Chondrocyte (in vitro differentiated cells): ENCODE results near the gene RASSF3. TPM values are rescaled to one million over a fixed set of nuclear protein-coding genes. Genes with fewer than 3 reads are reported as not detected.
A peak's percentile ranks its signal among the peaks of the same experiment; 100 is the strongest.
"Not testable (repeated sequence)": the region's sequence is repeated elsewhere in the genome, so short reads cannot be mapped to it uniquely, and the experiment has no call there.

Experiments used
- DNase-seq: peaks from one replicate; pipeline ENCODE4 v3.0.0; 2021; ENCODE audit warnings: mixed read lengths, low spot score
- H3K27ac Mint-ChIP-seq: one replicate; pipeline ENCODE4 v1.8.0; 2021; ENCODE audit warnings: mild to moderate bottlenecking, moderate library complexity, mixed read lengths; ENCODE audit not compliant: unreplicated experiment
- H3K27me3 Mint-ChIP-seq: 2 replicates; pipeline ENCODE4 v1.8.0; 2021; ENCODE audit warnings: low read depth, mixed read lengths
- H3K36me3 Mint-ChIP-seq: 2 replicates; pipeline ENCODE4 v1.8.0; 2021; ENCODE audit warnings: low read depth, mixed read lengths
- H3K4me1 Mint-ChIP-seq: 2 replicates; pipeline ENCODE4 v1.8.0; 2021; ENCODE audit warnings: low read depth, mild to moderate bottlenecking, mixed read lengths
- H3K4me3 Mint-ChIP-seq: one replicate; pipeline ENCODE4 v1.8.0; 2021; ENCODE audit warnings: mild to moderate bottlenecking, moderate library complexity, mixed read lengths; ENCODE audit not compliant: unreplicated experiment
- H3K9me3 Mint-ChIP-seq: 2 replicates; pipeline ENCODE4 v1.8.0; 2021; ENCODE audit warnings: low read depth, mixed read lengths
- total RNA-seq: library from RNA; stranded (reverse); gene quantifications from 3 replicates; pipeline ENCODE4 v1.2.1, GENCODE V29; 2021
- TF ChIP-seq, protein P1 (sequence below): fragments of 200-600 bp; sonication (generic); IDR thresholded peaks from 2 replicates; pipeline ENCODE4 v1.5.0; 2021; ENCODE audit warnings: antibody characterized with exemption, mild to moderate bottlenecking, moderate library complexity

Gene RASSF3
- total RNA-seq, 1 donor from 2014 or later, result 51.1 TPM

DNA sequence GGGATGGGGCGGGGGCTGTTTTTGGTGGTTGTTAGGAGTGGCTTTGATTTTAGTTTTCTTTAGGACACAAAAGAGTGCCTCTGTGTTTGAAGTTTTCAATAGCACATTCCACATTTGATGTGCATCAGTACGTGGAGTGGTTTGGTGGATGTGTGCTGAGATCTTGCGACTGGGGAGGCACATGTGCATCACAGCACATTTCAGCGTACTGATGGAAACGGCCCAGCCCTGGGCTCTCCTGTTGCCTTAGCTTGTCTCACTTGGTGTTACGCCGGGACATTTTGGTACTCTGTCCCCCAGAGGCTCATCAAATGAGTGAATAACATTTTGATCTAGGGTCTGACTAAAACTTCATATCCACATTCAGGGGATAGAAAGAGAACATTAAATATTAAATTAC lies 78.4 kb downstream of the RASSF3 start:
- Mint-ChIP-seq H3K9me3 (no peaks in the 10 kb centered on the region), H3K4me3 (no peak overlapping the region), H3K27ac (no peak overlapping the region), H3K27me3 (no peaks in the 10 kb centered on the region), H3K4me1 (peaks cover 21% of the 10 kb centered on the region), H3K36me3 (peaks cover 21% of the 10 kb centered on the region)
- TF ChIP-seq, protein P1, sequence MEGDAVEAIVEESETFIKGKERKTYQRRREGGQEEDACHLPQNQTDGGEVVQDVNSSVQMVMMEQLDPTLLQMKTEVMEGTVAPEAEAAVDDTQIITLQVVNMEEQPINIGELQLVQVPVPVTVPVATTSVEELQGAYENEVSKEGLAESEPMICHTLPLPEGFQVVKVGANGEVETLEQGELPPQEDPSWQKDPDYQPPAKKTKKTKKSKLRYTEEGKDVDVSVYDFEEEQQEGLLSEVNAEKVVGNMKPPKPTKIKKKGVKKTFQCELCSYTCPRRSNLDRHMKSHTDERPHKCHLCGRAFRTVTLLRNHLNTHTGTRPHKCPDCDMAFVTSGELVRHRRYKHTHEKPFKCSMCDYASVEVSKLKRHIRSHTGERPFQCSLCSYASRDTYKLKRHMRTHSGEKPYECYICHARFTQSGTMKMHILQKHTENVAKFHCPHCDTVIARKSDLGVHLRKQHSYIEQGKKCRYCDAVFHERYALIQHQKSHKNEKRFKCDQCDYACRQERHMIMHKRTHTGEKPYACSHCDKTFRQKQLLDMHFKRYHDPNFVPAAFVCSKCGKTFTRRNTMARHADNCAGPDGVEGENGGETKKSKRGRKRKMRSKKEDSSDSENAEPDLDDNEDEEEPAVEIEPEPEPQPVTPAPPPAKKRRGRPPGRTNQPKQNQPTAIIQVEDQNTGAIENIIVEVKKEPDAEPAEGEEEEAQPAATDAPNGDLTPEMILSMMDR, result no peak
- DNase-seq, result no peak

DNA sequence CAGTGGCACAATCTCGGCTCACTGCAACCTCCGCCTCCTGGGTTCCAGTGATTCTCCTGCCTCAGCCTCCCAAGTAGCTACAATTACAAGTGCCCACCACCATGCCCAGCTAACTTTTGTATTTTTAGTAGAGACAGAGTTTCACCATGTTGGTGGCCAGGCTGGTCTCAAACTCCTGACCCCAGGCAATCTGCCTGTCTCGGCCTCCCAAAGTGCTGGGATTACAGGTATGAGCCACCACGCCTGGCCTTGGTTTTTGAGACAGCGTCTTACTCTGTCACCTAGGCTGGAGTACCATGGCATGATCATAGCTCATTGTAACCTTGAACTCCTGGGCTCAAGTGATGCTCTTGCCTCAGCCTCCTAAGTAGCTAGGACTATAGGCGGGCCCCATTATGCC lies 79.9 kb downstream of the RASSF3 start:
- H3K9me3 Mint-ChIP-seq, H3K27ac Mint-ChIP-seq, H3K4me3 Mint-ChIP-seq, H3K27me3 Mint-ChIP-seq, DNase-seq: not testable (repeated sequence)
- peaks cover 24% of the 10 kb centered on the region for H3K4me1 Mint-ChIP-seq
- H3K36me3 Mint-ChIP-seq, result peaks cover 30% of the 10 kb centered on the region

DNA sequence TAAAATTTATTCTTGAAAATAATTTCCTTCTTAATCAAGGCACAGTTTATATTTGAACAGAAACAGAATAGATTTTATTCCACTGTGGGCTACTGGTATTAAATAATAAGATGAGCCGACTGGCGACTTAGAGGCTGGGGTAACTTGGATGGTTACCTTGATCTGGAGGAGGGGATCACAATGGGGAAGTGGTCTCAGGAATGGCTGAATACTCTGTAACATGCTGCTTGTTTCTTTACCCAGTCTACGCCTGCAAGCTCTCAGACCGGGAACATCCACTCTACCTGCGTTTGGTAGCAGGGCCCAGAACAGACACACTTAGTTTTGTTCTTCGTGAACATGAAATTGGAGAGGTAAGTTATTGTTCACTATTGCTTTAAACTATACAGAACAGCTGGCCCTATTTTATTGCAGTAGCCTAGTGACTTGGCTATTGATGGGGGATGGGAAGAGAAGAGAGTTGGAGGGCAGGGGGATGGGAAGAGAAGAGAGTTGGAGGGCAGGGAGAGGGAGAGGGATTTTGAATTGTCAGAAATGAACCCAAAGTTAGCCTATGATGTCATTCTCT lies 81.0 kb downstream of the RASSF3 start:
- no peaks in the 10 kb centered on the region for H3K9me3 Mint-ChIP-seq
- peaks cover 35% of the 10 kb centered on the region for H3K4me1 Mint-ChIP-seq
- no peak overlapping the region for H3K27ac Mint-ChIP-seq
- DNase-seq, result no peak
- H3K4me3 Mint-ChIP-seq, result no peak overlapping the region
- peaks cover 30% of the 10 kb centered on the region for H3K36me3 Mint-ChIP-seq
- H3K27me3 Mint-ChIP-seq, result no peaks in the 10 kb centered on the region
- TF ChIP-seq, protein P1, result no peak

GRCh38 chr12:64691795-64692583 lies 81.7 kb downstream of the RASSF3 start:
- TF ChIP-seq, protein P1, result no peak
- no peak for DNase-seq
- Mint-ChIP-seq H3K4me3 (no peak overlapping the region), H3K36me3 (peaks cover 28% of the 10 kb centered on the region), H3K27me3 (no peaks in the 10 kb centered on the region), H3K9me3 (no peaks in the 10 kb centered on the region), H3K4me1 (peaks cover 39% of the 10 kb centered on the region), H3K27ac (peak overlapping the region; percentile 55)

DNA sequence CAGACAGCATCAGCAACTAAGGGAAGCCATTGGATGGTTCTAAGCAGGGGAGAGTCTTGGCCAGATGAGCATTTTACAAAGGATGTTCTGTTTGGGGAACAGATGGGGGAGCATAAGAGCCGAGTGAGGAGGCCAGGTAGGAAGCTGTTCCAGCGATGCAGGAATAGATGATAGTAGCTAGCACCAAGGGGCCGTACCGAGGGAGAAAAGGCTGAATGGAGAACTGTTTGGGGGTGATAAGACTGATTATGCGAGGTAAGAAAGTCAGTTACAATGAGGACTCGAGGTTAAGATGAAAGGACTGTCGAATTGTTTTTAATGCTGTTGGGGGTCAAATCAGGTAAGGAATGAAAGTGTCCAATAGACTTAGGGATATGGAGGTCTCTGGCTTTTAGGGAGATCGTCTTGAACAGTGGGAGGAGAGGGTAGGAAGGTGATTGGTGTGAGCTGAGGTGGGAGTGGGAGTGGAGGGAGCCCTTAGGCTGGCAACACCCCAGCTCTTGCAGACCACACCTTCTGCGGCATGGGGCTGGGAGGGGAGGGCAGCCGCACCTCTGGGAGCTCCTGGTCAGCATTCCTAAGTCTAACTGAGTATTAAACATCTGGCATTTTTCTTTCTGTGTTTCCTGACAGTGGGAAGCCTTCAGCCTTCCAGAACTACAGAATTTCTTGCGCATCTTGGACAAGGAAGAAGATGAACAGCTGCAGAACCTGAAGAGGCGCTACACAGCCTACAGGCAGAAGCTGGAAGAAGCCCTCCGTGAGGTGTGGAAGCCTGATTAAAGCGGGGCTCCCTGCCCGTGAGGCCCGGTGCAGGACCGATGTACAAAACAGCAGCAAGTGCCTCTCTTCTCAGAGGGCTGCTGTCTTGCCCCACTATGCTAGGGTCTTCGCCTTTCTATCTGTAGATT lies 84.1 kb downstream of the RASSF3 start:
- Mint-ChIP-seq H3K9me3 (no peaks in the 10 kb centered on the region), H3K4me3 (no peak overlapping the region), H3K27ac (no peak overlapping the region), H3K36me3 (peaks cover 18% of the 10 kb centered on the region), H3K27me3 (no peaks in the 10 kb centered on the region), H3K4me1 (peaks cover 33% of the 10 kb centered on the region)
- no peak for DNase-seq
- TF ChIP-seq, protein P1, result no peak
